IMR-90 (cell line): ENCODE data around the gene PDX1. TPM values are rescaled to one million over a fixed set of nuclear protein-coding genes. Genes with fewer than 3 reads are reported as not detected.

Experiments
- ATAC-seq: fragments of 200-7000 bp; cut with Tn5 transposase; 2 replicates; pipeline ENCODE4 v1.9.1; 2020; ENCODE audit warnings: low read depth, mild to moderate bottlenecking, moderate library complexity
- BruUV-seq: library from RNA; stranded (reverse); fragments of 400-500 nt; replicated peaks from 2 replicates; lab custom pipeline; 2021; lab: Mats Ljungman, UMichigan
- CTCF ChIA-PET: fragments of 300-600 bp; formaldehyde crosslinking; extraction: SDS; loops from one replicate; lab custom pipeline; 2021; ENCODE audit warnings: antibody characterized with exemption; lab: Yijun Ruan, JAX
- POLR2A ChIA-PET: fragments of 300-600 bp; sonication (Branson Sonifier 250); formaldehyde crosslinking; loops from one replicate; lab custom pipeline; 2022; ENCODE audit warnings: antibody characterized with exemption; ENCODE audit not compliant: unreplicated experiment; lab: Charles Lee
- DNase-seq: peaks from one replicate; pipeline ENCODE4 v3.0.0; 2013
- H2AFZ ChIP-seq: replicated peaks from 2 replicates; pipeline ENCODE3; 2013; ENCODE audit warnings: low read length, mild to moderate bottlenecking; ENCODE audit not compliant: poor library complexity
- H2AK5ac ChIP-seq: 2 replicates; pipeline ENCODE4 v1.6.1; 2013; ENCODE audit warnings: low read depth, low read length, inconsistent platforms
- H2AK9ac ChIP-seq: replicated peaks from 2 replicates; pipeline ENCODE3; 2013; ENCODE audit warnings: mild to moderate bottlenecking, low read depth, low read length, moderate library complexity; ENCODE audit not compliant: poor library complexity
- H2BK120ac ChIP-seq: 2 replicates; pipeline ENCODE4 v1.6.1; 2013; ENCODE audit warnings: low read depth, low read length, inconsistent platforms
- H2BK15ac ChIP-seq: 3 replicates; pipeline ENCODE4 v1.6.1; 2013; ENCODE audit warnings: low read depth, low read length, inconsistent platforms
- H2BK20ac ChIP-seq: 2 replicates; pipeline ENCODE4 v1.6.1; 2013; ENCODE audit warnings: low read depth, mild to moderate bottlenecking, inconsistent platforms, low read length, moderate library complexity
- H2BK5ac ChIP-seq: 2 replicates; pipeline ENCODE4 v1.6.1; 2013; ENCODE audit warnings: mild to moderate bottlenecking, low read depth, low read length, inconsistent platforms; ENCODE audit not compliant: poor library complexity, severe bottlenecking
- H3K14ac ChIP-seq: replicated peaks from 2 replicates; pipeline ENCODE4 v1.6.1; 2013; ENCODE audit warnings: low read depth, low read length, inconsistent platforms
- H3K18ac ChIP-seq: 2 replicates; pipeline ENCODE4 v1.6.1; 2013; ENCODE audit warnings: low read depth, low read length, control low read depth
- H3K23ac ChIP-seq: 2 replicates; pipeline ENCODE4 v1.6.1; 2013; ENCODE audit warnings: low read depth, low read length, inconsistent platforms
- H3K27ac ChIP-seq: 2 replicates; pipeline ENCODE4 v1.5.1; 2013; ENCODE audit warnings: mild to moderate bottlenecking, control low read depth, low read length; ENCODE audit not compliant: insufficient read depth
- H3K27me3 ChIP-seq: 2 replicates; pipeline ENCODE4 v1.6.1; 2013; ENCODE audit warnings: low read length; ENCODE audit not compliant: control insufficient read depth, insufficient read depth
- H3K36me3 ChIP-seq: 2 replicates; pipeline ENCODE4 v1.6.1; 2013; ENCODE audit warnings: low read length, mixed read lengths; ENCODE audit not compliant: control insufficient read depth, insufficient read depth
- H3K4ac ChIP-seq: 2 replicates; pipeline ENCODE4 v1.6.1; 2013; ENCODE audit warnings: low read depth, low read length, inconsistent platforms
- H3K4me1 ChIP-seq: 2 replicates; pipeline ENCODE4 v1.6.1; 2013; ENCODE audit warnings: low read length, mixed read lengths; ENCODE audit not compliant: control insufficient read depth, insufficient read depth
- H3K4me2 ChIP-seq: 2 replicates; pipeline ENCODE4 v1.6.1; 2013; ENCODE audit warnings: low read depth, mild to moderate bottlenecking, control low read depth, low read length, moderate library complexity
- H3K4me3 ChIP-seq: 2 replicates; pipeline ENCODE4 v1.5.1; 2013; ENCODE audit warnings: low read depth, mild to moderate bottlenecking, control low read depth, low read length, moderate library complexity; ENCODE audit not compliant: insufficient read depth
- H3K56ac ChIP-seq: 2 replicates; pipeline ENCODE4 v1.6.1; 2013; ENCODE audit warnings: low read length, inconsistent platforms; ENCODE audit not compliant: insufficient read depth; ENCODE audit errors: extremely low read depth
- H3K79me1 ChIP-seq, 2 experiments: 2 replicates each; pipeline ENCODE4 v1.6.1; 2013; ENCODE audit warnings: low read length in 2 of 2, inconsistent platforms in 1 of 2, low read depth in 1 of 2
- H3K9ac ChIP-seq: 2 replicates; pipeline ENCODE4 v1.6.1; 2013; ENCODE audit warnings: low read depth, low read length, control low read depth
- H3K9me1 ChIP-seq: 2 replicates; pipeline ENCODE4 v1.6.1; 2013; ENCODE audit warnings: low read length, inconsistent platforms; ENCODE audit not compliant: insufficient read depth
- H3K9me3 ChIP-seq: 2 replicates; pipeline ENCODE4 v1.6.1; 2013; ENCODE audit warnings: low read length; ENCODE audit not compliant: control insufficient read depth, insufficient read depth
- H4K20me1 ChIP-seq: 2 replicates; pipeline ENCODE4 v1.6.1; 2013; ENCODE audit warnings: low read length, inconsistent platforms; ENCODE audit not compliant: insufficient read depth
- H4K5ac ChIP-seq: 2 replicates; pipeline ENCODE4 v1.6.1; 2013; ENCODE audit warnings: mild to moderate bottlenecking, low read depth, low read length, control low read depth
- H4K8ac ChIP-seq, 2 experiments: 2 replicates each; pipeline ENCODE4 v1.6.1; 2013; ENCODE audit warnings: low read depth in 2 of 2, low read length in 2 of 2, control low read depth in 1 of 2, inconsistent platforms in 1 of 2
- H4K91ac ChIP-seq: 2 replicates; pipeline ENCODE4 v1.6.1; 2013; ENCODE audit warnings: low read depth, low read length, inconsistent platforms; ENCODE audit not compliant: insufficient read depth
- CEBPB ChIP-seq: IDR thresholded peaks from 2 replicates; pipeline ENCODE4 v1.6.1; 2012; ENCODE audit warnings: low read depth, low read length, improper control_type of control experiment
- CHD1 ChIP-seq: IDR thresholded peaks from 2 replicates; pipeline ENCODE4 v1.6.1; 2012; ENCODE audit warnings: low read depth, low read length, improper control_type of control experiment
- FOS ChIP-seq: fragments of 150-350 bp; IDR thresholded peaks from 2 replicates; pipeline ENCODE4 v1.6.1; 2016; ENCODE audit warnings: low read depth, low read length
- MAZ ChIP-seq: IDR thresholded peaks from 2 replicates; pipeline ENCODE4 v1.6.1; 2012; ENCODE audit warnings: low read depth, mild to moderate bottlenecking, low read length, improper control_type of control experiment, moderate library complexity, borderline replicate concordance
- NFE2L2 ChIP-seq: fragments of 150-350 bp; IDR thresholded peaks from 2 replicates; pipeline ENCODE4 v1.6.1; 2016; ENCODE audit warnings: low read depth, mild to moderate bottlenecking, low read length
- POLR2A ChIP-seq: IDR thresholded peaks from 2 replicates; pipeline ENCODE4 v1.6.1; 2012; ENCODE audit warnings: mild to moderate bottlenecking, low read depth, low read length
- RAD21 ChIP-seq: IDR thresholded peaks from 2 replicates; pipeline ENCODE4 v1.6.1; 2012; ENCODE audit warnings: low read length, improper control_type of control experiment
- SMC3 ChIP-seq: fragments of 150-350 bp; IDR thresholded peaks from 2 replicates; pipeline ENCODE4 v1.6.1; 2016; ENCODE audit warnings: low read depth, mild to moderate bottlenecking, antibody characterized with exemption, low read length, moderate library complexity
- USF2 ChIP-seq: fragments of 150-350 bp; IDR thresholded peaks from 2 replicates; pipeline ENCODE4 v1.6.1; 2017; ENCODE audit warnings: mild to moderate bottlenecking, antibody characterized with exemption, low read length, low read depth
- WGBS, 2 experiments: methylation state at CpG; one replicate each; pipeline versions ENCODE4 v1.1.5 to v1.1.7; 2013; ENCODE audit warnings: missing lambda C conversion rate in 2 of 2; ENCODE audit not compliant: insufficient read length in 1 of 2; ENCODE audit errors: extremely low coverage in 2 of 2; 5-methylcytosine and 5-hydroxymethylcytosine counted together
- dilution Hi-C: fragments of 300-500 bp; cut with HindIII; formaldehyde crosslinking; loops from one replicate; pipeline ENCODE4 v1.14.3; 2018; ENCODE audit warnings: low sequenced_read_pairs; ENCODE audit not compliant: unreplicated experiment
- in situ Hi-C: fragments of 300-500 bp; cut with MboI; formaldehyde crosslinking; loops from 3 replicates; pipeline ENCODE4 v1.14.3; 2019; ENCODE audit warnings: low sequenced_read_pairs, inconsistent platforms, mixed read lengths
- intact Hi-C: fragments of 100-400 bp; cut with micrococcal nuclease; formaldehyde crosslinking; loops from 2 replicates; pipeline ENCODE4 v1.10.0; 2022
- polyA plus RNA-seq, 3 experiments: library from polyadenylated mRNA; depleted of rRNA; stranded (reverse); fragments of >200 nt; gene quantifications; 2 replicates each; pipeline ENCODE4 v1.2.3, GENCODE V29; 2012; ENCODE audit warnings: low replicate concordance in 1 of 3
- total RNA-seq: library from RNA; depleted of rRNA; stranded (reverse); fragments of >200 nt; gene quantifications from 2 replicates; pipeline ENCODE4 v1.2.3, GENCODE V29; 2012

The PDX1 gene
- total and polyA plus RNA-seq, 2 of the 4 experiments (the other 2 are of a cell fraction), result not detected

GRCh38 chr13:27954406-27954851 lies 34.6 kb downstream of the PDX1 start:
- Histone ChIP-seq H3K27ac (no peak overlapping the region), H4K8ac (no peak overlapping the region), H3K18ac (no peak overlapping the region), H2BK5ac (no peak overlapping the region), H3K9me3 (no peaks in the 10 kb centered on the region), H2AFZ (peak overlapping the region; percentile 92), H3K9me1 (no peaks in the 10 kb centered on the region), H3K23ac (no peak overlapping the region), H3K4me2 (peak overlapping the region; percentile 64), H3K36me3 (no peaks in the 10 kb centered on the region), H3K4me3 (peak overlapping the region; percentile 45), H3K4ac (no peak overlapping the region), H2BK15ac (no peak overlapping the region), H4K5ac (no peak overlapping the region), H2BK20ac (no peak overlapping the region), H4K20me1 (no peaks in the 10 kb centered on the region), H2AK9ac (no peak overlapping the region), H3K14ac (no peak overlapping the region), H2AK5ac (no peak overlapping the region), H3K4me1 (no peaks in the 10 kb centered on the region), H3K9ac (no peak overlapping the region), H3K56ac (no peak overlapping the region), H2BK120ac (no peak overlapping the region), H3K27me3 (peaks cover 59% of the 10 kb centered on the region), H3K79me1 (no peaks in the 10 kb centered on the region), H4K91ac (no peak overlapping the region)
- no peak for TF ChIP-seq CHD1
- no peak for TF ChIP-seq POLR2A
- no peak for TF ChIP-seq FOS
- TF ChIP-seq SMC3, result no peak
- TF ChIP-seq MAZ, result no peak
- TF ChIP-seq CEBPB, result no peak
- TF ChIP-seq USF2, result no peak
- no peak for TF ChIP-seq RAD21
- TF ChIP-seq NFE2L2, result no peak
- intact Hi-C loops (loop anchor here (5.0 to 10.0 kb wide), 2 partner anchors 87 to 580 kb away; no protein-coding TSS in a partner anchor), in situ Hi-C loops (no loop called here), dilution Hi-C loops (no loop called here)
- no peak for DNase-seq
- no TSS peak for BruUV-seq
- ChIA-PET POLR2A (interaction anchor here (0.6 kb wide), 1 partner anchor 345 kb away, joined by 3 read pairs; no protein-coding TSS in a partner anchor), CTCF (interaction anchor here (0.7 to 2.1 kb wide), 12 partner anchors 10 to 1185 kb away, joined by 3 to 10 read pairs (median 4); no protein-coding TSS in a partner anchor)
- WGBS, 2 experiments, result 3% methylated on average over 22 of the region's 56 CpGs; no CpG with 5 or more reads in 1 of the 2 experiments
- peak; percentile 65 for ATAC-seq
